NCI-H1417 treated with DMSO at 0.1 percent for 48 hours (cell line): Measurements from ENCODE around the gene LRCH1.
"Not testable (repeated sequence)": the region's sequence is repeated elsewhere in the genome, so short reads cannot be mapped to it uniquely, and the experiment has no call there.

Experiments
- DNase-seq: peaks from one replicate; lab custom pipeline; 2025; lab: John Stamatoyannopoulos, UW

Gene LRCH1, protein sequence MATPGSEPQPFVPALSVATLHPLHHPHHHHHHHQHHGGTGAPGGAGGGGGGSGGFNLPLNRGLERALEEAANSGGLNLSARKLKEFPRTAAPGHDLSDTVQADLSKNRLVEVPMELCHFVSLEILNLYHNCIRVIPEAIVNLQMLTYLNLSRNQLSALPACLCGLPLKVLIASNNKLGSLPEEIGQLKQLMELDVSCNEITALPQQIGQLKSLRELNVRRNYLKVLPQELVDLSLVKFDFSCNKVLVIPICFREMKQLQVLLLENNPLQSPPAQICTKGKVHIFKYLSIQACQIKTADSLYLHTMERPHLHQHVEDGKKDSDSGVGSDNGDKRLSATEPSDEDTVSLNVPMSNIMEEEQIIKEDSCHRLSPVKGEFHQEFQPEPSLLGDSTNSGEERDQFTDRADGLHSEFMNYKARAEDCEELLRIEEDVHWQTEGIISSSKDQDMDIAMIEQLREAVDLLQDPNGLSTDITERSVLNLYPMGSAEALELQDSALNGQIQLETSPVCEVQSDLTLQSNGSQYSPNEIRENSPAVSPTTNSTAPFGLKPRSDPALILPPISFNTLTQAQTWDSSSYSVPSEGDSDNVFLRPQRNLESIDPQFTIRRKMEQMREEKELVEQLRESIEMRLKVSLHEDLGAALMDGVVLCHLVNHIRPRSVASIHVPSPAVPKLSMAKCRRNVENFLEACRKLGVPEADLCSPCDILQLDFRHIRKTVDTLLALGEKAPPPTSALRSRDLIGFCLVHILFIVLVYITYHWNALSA

DNA sequence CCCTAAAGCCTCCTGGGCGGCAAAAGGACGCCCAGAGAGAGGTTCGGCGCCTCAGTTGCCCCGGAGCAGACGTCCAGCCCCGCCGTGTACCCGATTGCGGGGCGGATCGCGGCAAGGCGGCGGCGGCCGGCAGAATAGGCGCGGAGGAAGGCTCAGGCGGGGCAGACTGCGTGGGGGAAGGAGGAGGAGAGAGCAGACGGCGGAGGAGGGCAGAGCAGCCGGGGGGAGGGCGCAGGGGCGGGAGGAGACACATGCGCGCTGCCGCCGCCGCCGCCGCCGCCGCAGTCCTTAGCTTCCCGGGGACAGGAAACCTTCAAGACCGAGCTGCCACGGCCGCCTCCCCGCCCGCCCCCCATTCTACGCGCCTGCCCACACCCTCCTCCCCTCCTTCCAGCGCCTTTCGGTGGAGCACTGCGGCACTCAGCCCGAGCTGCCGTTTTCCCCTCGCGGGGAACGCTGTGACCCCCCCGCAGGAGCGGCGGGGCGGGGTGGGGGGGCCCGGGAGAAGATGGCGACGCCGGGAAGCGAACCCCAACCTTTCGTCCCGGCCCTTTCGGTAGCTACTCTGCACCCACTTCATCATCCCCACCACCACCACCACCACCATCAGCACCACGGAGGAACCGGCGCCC lies at the start of gene LRCH1:
Gene LRCH1, plus strand, starts transcription at position 282 of the 632 bp plus-strand sequence. Its CDS starts 227 bp downstream, at position 509.
- DNase-seq, result peak; percentile 48

DNA sequence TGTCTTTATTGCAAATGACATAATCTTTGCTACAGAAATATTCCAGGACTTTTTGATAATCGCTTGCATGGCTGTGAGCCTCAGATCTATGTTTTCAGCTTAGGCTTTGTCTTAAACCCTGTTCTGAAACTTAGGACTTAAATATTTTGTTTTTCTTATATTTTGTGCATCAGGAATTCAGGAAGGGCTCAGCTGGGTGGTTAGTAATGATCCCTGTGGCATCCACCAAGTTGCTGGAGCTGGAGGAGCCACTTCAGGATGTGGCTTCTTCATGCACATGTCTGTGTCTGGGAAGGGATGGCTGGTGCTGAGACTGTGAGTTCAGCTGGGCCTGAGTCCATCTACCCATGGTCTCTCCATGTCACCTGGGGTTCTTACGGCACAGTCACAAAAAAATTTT lies 48.9 kb upstream of the LRCH1 start:
- DNase-seq, result no peak

DNA sequence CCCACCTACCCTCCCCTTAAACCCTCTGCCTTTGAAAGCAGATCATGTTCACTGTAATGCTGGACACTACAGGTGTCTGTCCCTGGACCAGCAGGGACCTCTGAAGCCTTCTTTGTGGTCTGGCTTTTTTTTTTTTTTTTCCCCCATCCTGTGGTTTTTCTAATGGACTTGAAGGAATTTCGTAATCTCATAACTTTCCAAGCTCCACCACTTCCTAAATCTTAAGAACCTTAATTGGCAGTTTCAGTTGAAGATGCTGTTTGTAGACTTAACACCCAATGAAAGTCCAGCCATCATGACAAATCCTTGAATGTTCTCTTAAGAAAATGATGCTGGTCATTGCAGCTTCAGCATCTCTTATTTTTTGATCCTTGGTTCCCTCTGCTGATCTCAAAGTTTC lies 45.0 kb upstream of the LRCH1 start:
- no peak for DNase-seq

DNA sequence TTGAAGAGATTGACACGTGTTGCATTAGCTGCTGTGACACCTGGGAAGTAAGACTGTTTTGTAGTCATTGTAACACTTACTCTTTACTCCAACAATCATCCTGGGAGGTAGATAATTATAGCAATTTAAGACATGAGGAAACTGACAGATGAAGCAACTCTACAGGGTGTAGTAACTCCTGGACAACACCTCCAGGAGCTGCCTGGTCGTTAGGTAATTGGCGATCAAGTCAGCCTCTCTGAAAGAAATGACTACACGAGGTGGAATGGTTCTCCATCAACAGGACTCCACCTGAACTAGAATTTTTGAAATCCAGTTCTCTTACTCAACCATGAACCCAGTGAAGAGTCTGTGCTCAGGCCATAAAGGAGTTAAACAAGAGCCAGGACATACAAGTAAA lies 43.0 kb upstream of the LRCH1 start:
- no peak for DNase-seq

DNA sequence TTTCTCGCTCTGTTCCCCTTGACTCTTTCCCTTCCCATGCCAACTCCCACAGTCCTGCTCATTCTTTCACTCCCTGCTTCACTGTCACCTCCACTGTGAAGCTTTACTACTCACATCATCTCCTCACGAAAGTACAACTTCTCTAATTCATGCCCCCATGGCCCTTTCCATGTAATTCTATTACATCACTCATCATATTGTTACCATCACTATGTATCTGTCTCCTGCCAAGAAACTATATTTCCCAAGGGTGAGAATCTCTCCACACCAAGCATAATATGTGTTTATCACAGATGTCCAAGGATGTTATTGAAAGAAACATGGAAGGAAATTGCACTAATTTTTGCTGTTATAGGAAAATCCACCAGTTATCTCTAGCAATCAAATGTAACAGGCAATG lies 37.2 kb upstream of the LRCH1 start:
- DNase-seq, result no peak

DNA sequence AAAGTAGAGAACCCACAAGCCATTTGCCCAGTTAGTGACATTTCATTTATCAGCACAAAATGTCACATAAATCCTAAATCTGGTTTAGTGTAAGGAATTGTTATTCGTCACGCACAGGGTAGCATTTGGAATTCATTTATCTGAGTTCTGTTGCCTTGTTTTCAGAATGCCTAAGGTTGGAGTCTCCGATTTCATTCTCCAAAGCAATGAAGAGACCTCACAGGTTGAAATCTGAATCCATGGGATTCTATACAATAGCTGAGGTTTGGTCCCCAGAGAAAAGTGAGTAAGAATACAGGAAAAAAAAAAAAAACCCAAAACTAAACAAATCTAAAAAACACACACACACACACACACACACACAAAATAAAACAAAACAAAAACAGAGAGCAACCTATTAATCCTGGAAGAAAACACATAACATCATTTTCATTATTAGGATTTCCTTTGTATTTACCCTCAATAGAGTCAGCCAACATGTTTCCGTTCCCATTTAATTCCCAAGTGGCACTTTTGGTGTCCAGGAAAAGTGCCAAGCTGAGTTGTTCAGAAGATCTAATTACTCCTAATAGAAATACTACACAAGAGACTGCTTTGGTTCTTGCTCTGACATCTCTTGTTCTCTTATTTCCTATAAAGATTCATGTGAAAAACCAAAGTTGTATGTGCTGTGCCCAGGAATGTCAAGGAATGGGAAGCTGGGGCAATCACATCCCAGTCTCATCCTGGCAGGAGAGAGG lies 36.2 kb upstream of the LRCH1 start:
- no peak for DNase-seq

DNA sequence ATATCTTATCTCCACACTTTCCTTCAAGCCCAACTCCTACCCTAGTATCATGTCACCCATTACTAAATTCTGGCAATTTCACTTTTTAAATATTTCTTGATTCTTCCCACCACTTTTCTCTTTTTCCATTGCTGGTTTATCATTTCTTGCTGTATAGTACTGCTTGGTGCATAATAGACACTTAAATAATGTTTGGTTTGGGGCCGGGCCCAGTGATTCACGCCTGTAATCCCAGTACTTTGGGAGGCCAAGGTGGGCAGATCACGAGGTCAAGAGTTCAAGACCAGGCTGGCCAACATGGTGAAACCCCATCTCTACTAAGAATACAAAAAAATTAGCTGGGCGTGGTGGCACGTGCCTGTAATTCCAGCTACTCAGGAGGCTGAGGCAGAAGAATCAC lies 35.2 kb upstream of the LRCH1 start:
- DNase-seq, result not testable (repeated sequence)

DNA sequence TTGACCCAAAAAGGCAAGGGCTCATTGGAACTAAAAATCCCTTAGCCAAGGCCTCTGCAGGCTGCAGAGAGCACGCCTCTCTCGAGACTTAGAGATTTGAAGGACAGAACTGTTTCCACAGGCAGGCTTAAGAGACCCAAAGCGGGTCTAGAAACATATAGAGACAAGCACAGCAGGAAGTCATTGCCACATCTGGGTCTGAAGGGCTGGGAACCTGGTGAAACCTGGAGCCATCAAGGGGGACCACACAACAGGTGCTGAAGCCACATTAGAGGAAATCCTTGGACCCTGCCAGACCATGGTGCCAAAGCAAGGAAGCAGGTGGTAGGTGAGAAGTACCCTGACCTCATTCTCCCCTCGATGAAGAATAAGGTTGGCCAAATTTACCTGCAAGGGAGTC lies 33.8 kb upstream of the LRCH1 start:
- DNase-seq, result no peak

DNA sequence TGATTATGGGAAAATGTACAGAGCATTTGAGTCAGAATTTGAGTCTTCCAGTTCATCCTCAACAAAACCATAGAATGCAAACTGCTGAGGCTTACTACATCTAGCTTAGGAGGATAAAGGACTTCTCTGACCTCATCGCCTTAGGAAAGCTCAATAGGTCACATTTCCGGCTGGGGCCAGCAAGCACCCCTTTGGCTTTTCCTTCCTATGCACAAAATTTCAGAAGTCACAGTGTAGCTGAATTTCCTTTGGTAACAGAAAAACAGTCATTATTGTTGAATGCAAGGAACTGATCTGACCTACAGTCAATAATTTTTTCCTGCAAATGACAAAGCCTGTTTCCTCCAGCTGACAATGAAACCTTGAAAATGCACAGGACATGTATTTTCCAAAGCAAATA lies 32.8 kb upstream of the LRCH1 start:
- no peak for DNase-seq

DNA sequence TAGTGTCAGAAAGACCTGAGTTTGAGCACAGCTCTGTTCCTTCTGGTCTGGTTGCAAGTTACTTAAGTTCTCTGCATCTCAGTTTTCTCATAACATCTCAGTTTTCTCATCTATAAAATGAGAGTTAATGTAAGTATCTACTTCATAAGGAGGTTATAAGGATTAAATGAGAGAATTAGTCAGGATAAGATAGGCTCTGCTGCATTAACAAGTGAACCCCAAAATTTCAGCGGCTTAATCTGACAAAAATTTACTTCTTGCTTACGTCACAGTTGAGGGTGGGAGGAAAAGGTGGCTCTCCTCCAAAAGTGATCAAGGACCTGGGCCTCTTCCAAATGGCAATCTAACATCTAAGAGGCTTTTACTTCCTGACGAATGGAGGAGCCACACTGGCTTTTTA lies 31.5 kb upstream of the LRCH1 start:
- no peak for DNase-seq

DNA sequence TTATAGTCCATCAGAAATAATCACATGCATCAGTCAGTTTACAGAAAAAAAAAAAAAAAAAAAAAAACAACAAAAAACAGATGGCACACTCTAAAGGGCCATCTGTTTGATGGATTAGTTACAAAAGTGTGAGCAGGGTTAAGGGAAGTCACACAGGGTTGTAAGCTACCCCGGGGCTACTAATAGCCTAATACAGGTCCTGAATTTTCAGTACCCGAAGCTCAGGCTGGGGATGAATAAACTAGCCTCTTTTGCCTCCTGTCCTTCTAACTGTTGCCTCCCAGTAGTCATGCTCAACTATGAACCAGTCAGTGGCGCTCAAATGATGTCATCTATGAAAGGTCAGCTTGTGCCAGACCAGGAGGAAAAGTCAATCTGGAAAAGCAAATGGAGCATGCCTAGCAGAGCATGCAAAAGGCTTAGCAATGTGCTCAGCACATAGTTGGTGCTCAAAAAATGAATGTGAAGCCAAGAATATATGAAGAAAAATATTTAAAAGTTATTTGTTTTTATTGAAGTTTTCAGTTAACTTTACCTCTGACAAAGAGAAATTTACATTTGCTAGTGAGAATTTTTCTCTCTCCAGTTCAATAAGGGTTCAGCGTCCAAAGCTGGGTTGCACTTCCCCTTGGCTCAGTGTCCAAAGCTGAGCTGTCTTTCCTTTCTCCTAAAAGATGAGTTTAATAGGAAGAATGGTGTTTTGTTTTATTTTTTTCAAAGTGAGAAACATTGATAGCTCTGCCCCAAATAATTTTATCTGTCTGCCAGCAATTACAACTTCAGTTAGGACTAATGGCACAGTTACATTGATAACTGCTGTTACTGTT lies 30.8 kb upstream of the LRCH1 start:
- no peak for DNase-seq

DNA sequence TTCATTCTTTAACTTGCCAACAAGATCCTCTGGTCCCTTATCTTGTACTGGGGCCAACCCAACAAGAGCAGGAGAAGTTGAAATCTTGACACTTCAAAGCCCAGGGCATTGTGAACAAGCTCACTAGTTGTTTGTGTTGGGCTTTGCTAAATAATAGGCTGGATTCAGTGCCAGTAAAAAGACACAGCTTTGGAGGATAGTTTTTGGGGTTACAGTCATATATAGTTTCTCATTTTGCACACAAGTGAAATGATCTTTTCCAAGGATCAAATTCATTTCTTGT lies 30.3 kb upstream of the LRCH1 start:
- no peak for DNase-seq

DNA sequence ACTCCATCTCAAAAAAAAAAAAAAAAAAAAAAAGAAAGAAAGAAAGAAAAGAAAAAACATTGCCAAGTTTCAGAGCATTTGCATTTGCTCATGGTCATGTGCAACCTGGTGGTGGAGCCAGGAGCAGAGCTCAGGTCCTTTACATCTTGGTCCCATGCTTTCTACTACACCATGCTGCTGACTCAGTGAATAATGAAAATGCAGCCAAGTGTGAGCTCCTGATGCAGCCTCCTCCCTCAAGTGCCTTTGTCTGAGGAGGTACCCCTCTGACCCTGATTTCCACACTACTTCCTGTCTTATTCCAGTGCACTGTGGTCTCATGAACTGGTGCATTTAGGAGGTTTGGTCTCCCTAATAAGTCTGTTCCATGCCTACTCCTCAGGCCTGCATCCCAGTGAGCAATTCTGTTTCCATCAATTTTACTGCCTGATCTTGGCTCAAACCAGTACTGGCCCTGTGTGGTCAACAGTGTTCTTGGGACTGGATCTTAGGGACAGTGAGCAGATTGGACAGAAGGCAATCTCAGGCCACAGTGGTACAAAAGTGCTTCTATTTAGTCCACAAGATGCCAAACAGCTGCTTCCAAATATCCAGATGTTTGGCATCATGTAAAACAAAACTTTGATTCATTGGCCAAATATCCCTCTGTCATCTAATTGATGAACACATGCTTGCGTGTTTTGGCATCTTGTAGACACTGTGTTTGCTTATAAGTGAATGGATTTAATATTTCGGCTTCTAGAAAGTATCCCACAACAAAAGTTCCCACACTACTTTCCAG lies 28.8 kb upstream of the LRCH1 start:
- DNase-seq, result no peak

DNA sequence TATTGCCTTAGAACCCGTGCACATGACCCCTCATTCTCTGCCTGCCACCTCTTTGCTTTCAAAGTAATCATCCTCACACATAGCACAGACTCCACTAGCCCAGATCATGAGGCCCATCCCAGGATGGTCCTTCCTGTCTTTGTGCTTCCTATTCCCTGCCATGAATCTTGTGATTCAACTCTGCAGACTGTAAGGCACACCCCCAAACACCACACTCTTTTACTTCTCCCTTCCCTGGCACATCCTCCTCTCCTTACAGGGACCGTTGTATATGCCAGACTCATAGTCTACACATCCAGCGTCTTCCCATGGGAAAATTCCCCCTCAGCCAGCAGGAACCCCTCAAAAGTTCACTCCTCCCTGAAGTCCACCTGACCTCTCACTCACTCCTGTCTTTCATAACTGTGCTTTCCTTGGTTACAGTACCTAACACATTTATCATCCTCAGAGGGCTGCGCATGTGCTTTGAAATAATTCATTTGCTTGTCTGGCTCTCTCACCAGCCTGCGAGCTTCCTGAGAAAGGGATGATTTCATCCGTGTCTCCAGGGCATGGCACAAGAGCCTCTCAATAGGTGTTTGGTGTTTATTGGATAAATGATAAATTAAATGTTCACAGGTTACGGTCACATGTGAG lies 26.8 kb upstream of the LRCH1 start:
- no peak for DNase-seq

DNA sequence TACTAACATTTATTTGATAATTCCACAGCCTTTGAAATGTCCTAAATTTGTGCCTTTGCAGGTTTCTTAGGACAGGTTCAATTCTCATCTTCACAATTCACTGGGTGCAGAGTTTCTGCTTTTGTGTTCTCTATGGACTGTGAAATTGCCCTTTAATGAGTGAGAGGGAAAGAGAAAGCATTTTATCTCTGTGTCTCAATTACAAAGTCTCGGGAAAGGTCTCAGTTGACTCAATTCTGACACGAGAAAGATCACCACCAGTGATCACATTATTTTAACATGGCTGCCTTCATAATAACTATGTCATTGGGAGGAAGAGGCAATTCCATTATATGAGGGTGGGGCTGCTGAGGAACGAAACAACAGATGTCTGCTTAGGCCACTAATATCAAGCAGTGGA lies 26.2 kb upstream of the LRCH1 start:
- no peak for DNase-seq

DNA sequence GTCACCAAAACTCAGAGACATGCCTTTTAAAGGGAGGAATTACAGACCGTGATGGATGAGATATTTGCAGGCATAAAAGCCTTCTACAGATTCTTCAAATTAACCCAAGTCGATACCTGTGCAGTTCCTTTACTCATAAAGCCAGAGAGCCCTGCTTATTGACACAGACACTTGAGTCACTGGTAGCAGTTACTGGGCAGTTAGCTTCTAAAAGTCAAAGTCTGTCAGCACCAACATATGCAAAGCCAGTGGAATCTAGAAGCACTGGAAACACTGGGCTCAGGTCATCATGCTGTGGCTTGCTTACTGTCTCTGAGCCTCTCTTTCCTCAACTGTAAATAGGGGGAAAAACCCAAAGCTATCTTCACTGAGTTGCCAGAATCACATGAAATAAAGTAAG lies 25.7 kb upstream of the LRCH1 start:
- DNase-seq, result no peak

DNA sequence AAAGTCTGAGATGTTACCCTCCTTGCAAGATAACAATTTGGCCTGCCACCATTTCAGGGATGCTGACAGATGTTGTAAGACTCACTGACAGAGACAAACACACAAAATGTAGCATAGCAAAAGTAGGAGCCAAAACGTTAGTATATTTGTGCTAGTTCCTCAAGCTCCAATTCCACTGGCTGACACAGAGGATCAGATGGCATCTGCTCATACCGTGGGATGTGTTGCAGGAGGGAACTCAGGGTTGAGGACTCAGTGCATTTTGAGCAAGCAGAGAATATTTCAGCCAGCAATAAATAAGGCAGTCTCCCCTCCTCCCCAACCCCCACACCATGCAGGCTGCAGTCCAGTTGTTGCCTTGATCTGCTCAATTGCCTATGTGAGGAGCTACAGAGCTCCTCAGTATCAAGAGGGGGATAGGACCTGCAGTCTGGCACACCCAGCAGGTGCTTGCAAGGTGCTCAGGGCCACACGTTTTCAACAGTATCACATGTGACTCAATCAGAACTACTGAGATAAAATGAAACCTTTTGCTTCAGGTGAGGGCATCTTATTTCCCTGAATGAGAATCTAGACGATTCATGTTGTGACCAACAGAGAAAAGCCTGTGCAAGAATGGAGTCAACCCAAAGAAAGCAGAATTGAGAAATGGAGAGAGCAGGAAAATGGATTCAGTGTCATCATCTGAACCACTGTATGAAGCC lies 23.6 kb upstream of the LRCH1 start:
- no peak for DNase-seq

DNA sequence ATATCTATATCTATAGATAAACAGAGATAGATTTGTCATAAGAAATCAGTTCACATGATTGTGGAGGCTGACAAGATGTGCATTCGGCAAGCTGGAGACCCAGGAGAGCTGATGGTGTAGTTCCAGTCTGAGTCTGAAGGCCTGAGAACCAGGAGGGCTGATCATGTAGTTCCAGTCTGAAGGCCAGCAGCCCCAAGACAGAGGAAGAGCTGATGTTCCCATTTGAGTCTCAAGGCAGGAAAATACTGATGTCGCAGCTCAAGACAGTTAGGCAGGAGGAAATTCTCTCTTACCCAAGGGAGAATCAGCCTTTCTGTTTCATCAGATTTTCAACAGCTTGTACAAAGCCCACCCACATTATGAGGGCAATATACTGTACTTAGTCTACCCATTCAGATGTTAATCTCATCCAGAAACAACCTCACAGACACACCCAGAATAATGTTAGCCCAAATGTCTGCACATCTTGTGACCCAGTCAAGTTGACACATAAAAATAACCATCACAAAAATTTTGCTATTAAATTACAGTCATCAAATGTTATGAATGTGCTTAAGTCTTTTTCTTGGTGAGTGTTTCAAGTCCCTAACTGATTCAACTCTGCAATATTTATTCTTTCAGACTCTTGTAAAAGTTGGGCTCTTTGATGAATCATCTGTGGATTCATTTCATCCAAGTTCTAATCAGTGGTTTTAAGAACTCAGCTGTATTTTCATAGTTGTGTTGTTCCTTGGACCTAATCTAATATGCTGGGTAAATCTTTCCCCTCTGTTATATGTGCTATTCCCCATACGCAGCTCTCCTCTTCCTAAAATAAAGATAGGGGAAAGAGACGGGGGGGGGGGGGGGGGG lies 22.7 kb upstream of the LRCH1 start:
- no peak for DNase-seq

DNA sequence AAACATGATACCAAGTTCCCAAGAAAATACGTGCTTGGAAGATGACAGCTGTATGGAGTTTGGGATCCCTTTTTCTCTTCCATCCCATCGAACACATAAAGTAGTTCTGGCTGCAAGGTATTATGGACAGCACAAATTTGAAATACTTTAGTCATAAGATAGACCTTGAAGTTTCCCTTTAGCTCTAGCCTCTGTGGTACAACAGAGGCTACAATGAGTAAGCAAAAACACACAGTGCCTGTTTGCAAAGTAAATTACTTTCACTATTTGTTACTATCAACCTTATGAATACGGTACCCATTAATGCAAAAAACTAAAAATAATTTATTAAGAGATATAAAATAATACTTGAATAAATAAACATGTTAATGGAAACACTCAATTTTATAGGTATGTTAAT lies 21.0 kb upstream of the LRCH1 start:
- DNase-seq, result no peak
